GM12878 (cell line): Measurements from ENCODE around the gene DFFA. TPM values are rescaled to one million over a fixed set of nuclear protein-coding genes. Genes with fewer than 3 reads are reported as not detected.

Experiments used
- ATAC-seq: fragments of 200-7000 bp; cut with Tn5 transposase; 3 replicates; pipeline ENCODE4 v1.9.1; 2020; ENCODE audit warnings: mild to moderate bottlenecking, moderate library complexity
- BruUV-seq: library from RNA; stranded (reverse); fragments of 400-500 nt; replicated peaks from 2 replicates; lab custom pipeline; 2021; lab: Mats Ljungman, UMichigan
- CTCF ChIA-PET: fragments of 300-600 bp; sonication (Branson Sonifier 250); formaldehyde crosslinking; extraction: SDS; loops from one replicate; lab custom pipeline; 2021; ENCODE audit warnings: inconsistent platforms; lab: Yijun Ruan, JAX
- POLR2A ChIA-PET: fragments of 350-600 bp; formaldehyde crosslinking; extraction: SDS; loops from one replicate; lab custom pipeline; 2021; ENCODE audit warnings: inconsistent platforms; lab: Charles Lee
- RAD21 ChIA-PET: fragments of 300-600 bp; sonication (Branson Sonifier 250); formaldehyde crosslinking; loops from one replicate; lab custom pipeline; 2023; ENCODE audit warnings: antibody characterized with exemption; ENCODE audit not compliant: unreplicated experiment; lab: Charles Lee
- SMC1A ChIA-PET: fragments of 300-600 bp; sonication (Branson Sonifier 250); formaldehyde crosslinking; loops from one replicate; lab custom pipeline; 2023; ENCODE audit not compliant: unreplicated experiment, uncharacterized antibody; lab: Charles Lee
- DNase-seq: peaks from one replicate; pipeline ENCODE4 v3.0.0-alpha.2; 2011; ENCODE audit warnings: low read depth, low spot score
- FAIRE-seq: peaks from 3 replicates; lab custom pipeline; 2011; peaks lifted over from hg19 to GRCh38; lab: Jason Lieb, UNC
- H2AFZ ChIP-seq: 2 replicates; pipeline ENCODE4 v1.6.0; 2011; ENCODE audit warnings: low read depth, low read length, control low read depth; ENCODE audit not compliant: control insufficient read depth
- H3K27ac ChIP-seq: 2 replicates; pipeline ENCODE4 v1.5.1; 2011; ENCODE audit warnings: control low read depth; ENCODE audit not compliant: control insufficient read depth, insufficient read depth
- H3K27me3 ChIP-seq, 2 experiments: replicated peaks in 1 of 2; 2 replicates each; pipeline versions ENCODE4 v1.6.0 to v1.6.1; 2011; ENCODE audit warnings: low read length in 1 of 2; ENCODE audit not compliant: control insufficient read depth in 2 of 2, insufficient read depth in 2 of 2
- H3K36me3 ChIP-seq, 2 experiments: 2 replicates each; pipeline ENCODE4 v1.5.1; 2011; ENCODE audit warnings: low read length in 1 of 2; ENCODE audit not compliant: control insufficient read depth in 2 of 2, insufficient read depth in 2 of 2
- H3K4me1 ChIP-seq: 2 replicates; pipeline ENCODE4 v1.6.1; 2011; ENCODE audit warnings: mild to moderate bottlenecking, low read length, moderate library complexity, mixed read lengths; ENCODE audit not compliant: control insufficient read depth, insufficient read depth
- H3K4me2 ChIP-seq: 2 replicates; pipeline ENCODE4 v1.6.0; 2011; ENCODE audit warnings: control low read depth; ENCODE audit not compliant: control insufficient read depth, insufficient read depth
- H3K4me3 ChIP-seq: fragments of 200-600 bp; sonication (generic); 2 replicates; pipeline ENCODE4 v1.5.1; 2016
- H3K79me2 ChIP-seq: 2 replicates; pipeline ENCODE4 v1.6.0; 2011; ENCODE audit warnings: low read length; ENCODE audit not compliant: control insufficient read depth, insufficient read depth
- H3K9ac ChIP-seq: 2 replicates; pipeline ENCODE4 v1.8.0; 2011; ENCODE audit warnings: low read length, control low read depth, mixed read lengths; ENCODE audit not compliant: control insufficient read depth, insufficient read depth
- H3K9me3 ChIP-seq: replicated peaks from 3 replicates; pipeline ENCODE4 v1.5.1; 2011; ENCODE audit warnings: mild to moderate bottlenecking, low read length; ENCODE audit not compliant: control insufficient read depth, insufficient read depth
- H4K20me1 ChIP-seq: 2 replicates; pipeline ENCODE4 v1.6.0; 2011; ENCODE audit not compliant: control insufficient read depth, insufficient read depth
- CEBPZ ChIP-seq: fragments of 150-350 bp; IDR thresholded peaks from 2 replicates; pipeline ENCODE4 v1.6.1; 2016; ENCODE audit warnings: low read depth, low read length
- EED ChIP-seq: sonication (generic); IDR thresholded peaks from 2 replicates; pipeline ENCODE4 v1.6.1; 2016; ENCODE audit warnings: antibody characterized with exemption, low read depth
- IRF4 ChIP-seq: IDR thresholded peaks from 2 replicates; pipeline ENCODE4 v1.6.1; 2011; ENCODE audit warnings: low read depth, low read length
- PKNOX1 ChIP-seq: fragments of 450-650 bp; IDR thresholded peaks from 2 replicates; pipeline ENCODE4 v1.6.1; 2016; ENCODE audit warnings: mild to moderate bottlenecking
- RAD21 ChIP-seq: IDR thresholded peaks from 2 replicates; pipeline ENCODE4 v1.6.1; 2011; ENCODE audit warnings: mild to moderate bottlenecking, low read depth, low read length, moderate library complexity; ENCODE audit not compliant: insufficient read depth
- SPI1 ChIP-seq: IDR thresholded peaks from 2 replicates; pipeline ENCODE4 v1.6.1; 2011; ENCODE audit warnings: low read depth, mild to moderate bottlenecking, low read length, moderate library complexity, borderline replicate concordance; ENCODE audit not compliant: insufficient read depth
- SREBF2 ChIP-seq: IDR thresholded peaks from 2 replicates; pipeline ENCODE4 v1.6.1; 2012; ENCODE audit warnings: mild to moderate bottlenecking, low read length
- YBX1 ChIP-seq: fragments of 450-650 bp; IDR thresholded peaks from 2 replicates; pipeline ENCODE4 v1.6.1; 2016; ENCODE audit warnings: antibody characterized with exemption
- ZNF207 ChIP-seq: fragments of 450-650 bp; IDR thresholded peaks from 2 replicates; pipeline ENCODE4 v1.6.1; 2014; ENCODE audit warnings: antibody characterized with exemption, mild to moderate bottlenecking, borderline replicate concordance
- ZNF687 ChIP-seq: fragments of 450-650 bp; IDR thresholded peaks from 2 replicates; pipeline ENCODE4 v1.6.1; 2017; ENCODE audit warnings: mild to moderate bottlenecking, moderate library complexity
- WGBS: methylation state at CpG from one replicate; pipeline ENCODE4 v1.1.6; 2016; ENCODE audit warnings: low lambda C conversion rate; ENCODE audit not compliant: insufficient replicate concordance, insufficient coverage; ENCODE audit errors: missing lambda C conversion rate; 5-methylcytosine and 5-hydroxymethylcytosine counted together
- in situ Hi-C: fragments of 300-500 bp; cut with MboI; formaldehyde crosslinking; loops from 9 replicates; pipeline ENCODE4 v1.14.3; 2018; ENCODE audit warnings: mixed read lengths
- intact Hi-C: fragments of 100-400 bp; cut with micrococcal nuclease; formaldehyde crosslinking; loops from one replicate; pipeline ENCODE4 v1.14.2; 2022; ENCODE audit not compliant: unreplicated experiment
- polyA plus RNA-seq, 11 experiments: library from polyadenylated mRNA; depleted of rRNA in 4 of 11; unstranded in 6 of 11; stranded (reverse) in 5 of 11; fragments of >200 nt; fragmentation: Nextera tagmentation in 4 of 11; fragmentation: Illumina TruSeq in 1 of 11; extraction: Ambion mirVana in 4 of 11; extraction: Trizol in 1 of 11; gene quantifications; 1 replicate in 1 of 11; 2 replicates in 10 of 11; pipeline versions ENCODE4 v1.2.1 to v1.2.3, GENCODE V29; 2011 to 2016; ENCODE audit warnings: inconsistent platforms in 2 of 11, missing spikeins in 2 of 11, low read depth in 1 of 11
- total RNA-seq, 4 experiments: library from RNA; depleted of rRNA in 3 of 4; stranded (reverse); fragments of >200 nt in 3 of 4; fragmentation: Illumina TruSeq in 1 of 4; extraction: Trizol in 1 of 4; gene quantifications; 2 replicates each; pipeline versions ENCODE4 v1.2.1 to v1.2.3, GENCODE V29; 2013 to 2021

Gene DFFA
- total and polyA plus RNA-seq, 10 of the 15 experiments (the other 5 are each of a cell fraction or from before 2014, with no cell fraction given) = 37.4 to 83.8 (median 52.4) TPM

GRCh38 chr1:10504249-10504648 lies 31.9 kb upstream of the DFFA start:
- no peak overlapping the region for H3K9ac ChIP-seq

More at GRCh38 chr1:10504249-10504648, 31.9 kb upstream of the DFFA start:
- no peaks in the 10 kb centered on the region for H4K20me1 ChIP-seq
- H3K36me3 ChIP-seq = peaks cover 0 to 1% of the 10 kb centered on the region in 2 experiments; a peak in 1 of 4 replicates
- RAD21 ChIA-PET = interaction anchor here (0.6 to 2.1 kb wide), 2 partner anchors 9 to 361 kb away, joined by 4 to 6 read pairs; no protein-coding TSS in a partner anchor
- H3K4me3 ChIP-seq = no peak overlapping the region
- in situ Hi-C loops (no loop called here), intact Hi-C loops (loop anchor here (10.0 kb wide), 1 partner anchor 101 kb away; no protein-coding TSS in a partner anchor)
- H3K27me3 ChIP-seq = no peaks in the 10 kb centered on the region
- H3K9me3 ChIP-seq = no peaks in the 10 kb centered on the region
- no peak for ATAC-seq
- DNase-seq = no peak
- no peak overlapping the region for H3K4me2 ChIP-seq
- no TSS peak for BruUV-seq
- POLR2A ChIA-PET = no interaction called here
- H3K79me2 ChIP-seq = peaks cover 18% of the 10 kb centered on the region
- peaks cover 10% of the 10 kb centered on the region for H3K4me1 ChIP-seq
- FAIRE-seq = no peak
- SMC1A ChIA-PET = interaction anchor here (1.0 to 2.0 kb wide), 2 partner anchors 9 kb away, joined by 7 read pairs; no protein-coding TSS in a partner anchor
- WGBS = 72% methylated on average over 5 of the region's 5 CpGs
- CTCF ChIA-PET = interaction anchor here (1.5 to 2.5 kb wide), 3 partner anchors 9 to 438 kb away, joined by 3 to 21 read pairs (median 9); no protein-coding TSS in a partner anchor
- no peak for TF ChIP-seq PKNOX1
- no peak for TF ChIP-seq SPI1
- no peak for TF ChIP-seq ZNF207
- TF ChIP-seq ZNF687 = no peak
- TF ChIP-seq SREBF2 = no peak
- TF ChIP-seq CEBPZ = no peak
- TF ChIP-seq EED = no peak
- TF ChIP-seq IRF4 = no peak
- no peak for TF ChIP-seq YBX1
- TF ChIP-seq RAD21 = no peak
- H3K27ac ChIP-seq = no peak overlapping the region
- H2AFZ ChIP-seq = no peak overlapping the region
